Heart right ventricle (tissue), 16 donors: Measurements from ENCODE around the gene MRI1. TPM values are rescaled to one million over a fixed set of nuclear protein-coding genes. Genes with fewer than 3 reads are reported as not detected.
A peak's percentile ranks its signal among the peaks of the same experiment; 100 is the strongest.

ENCODE experiments used
- ATAC-seq, 8 donors: fragments of 200-7000 bp; cut with Tn5 transposase; one replicate each; pipeline ENCODE4 v1.9.1; 2020; ENCODE audit warnings: mild to moderate bottlenecking in 8 of 8, moderate library complexity in 8 of 8, moderate number of reproducible peaks in 1 of 8
- DNase-seq, 2 donors: peaks; one replicate each; pipeline ENCODE4 v3.0.0-alpha.2; 2020
- H3K27ac ChIP-seq, 10 donors: fragments of 200-600 bp; sonication (generic) in 2 of 10; one replicate each; pipeline versions ENCODE4 v1.5.0 to v1.8.0; 2020 to 2022; ENCODE audit warnings: mild to moderate bottlenecking in 3 of 10
- H3K27me3 ChIP-seq, 7 donors: fragments of 200-600 bp; one replicate each; pipeline ENCODE4 v1.8.0; 2021 to 2022; ENCODE audit warnings: mild to moderate bottlenecking in 2 of 7
- H3K36me3 ChIP-seq, 9 donors: fragments of 200-600 bp; sonication (generic) in 1 of 9; one replicate each; pipeline versions ENCODE4 v1.5.0 to v1.8.0; 2020 to 2022; ENCODE audit warnings: mild to moderate bottlenecking in 2 of 9
- H3K4me1 ChIP-seq, 9 donors: fragments of 200-600 bp; sonication (generic) in 1 of 9; one replicate each; pipeline versions ENCODE4 v1.5.0 to v1.8.0; 2020 to 2022; ENCODE audit warnings: mild to moderate bottlenecking in 4 of 9
- H3K4me3 ChIP-seq, 10 donors: fragments of 200-600 bp; sonication (generic) in 2 of 10; one replicate each; pipeline versions ENCODE4 v1.5.0 to v1.8.0; 2020 to 2022; ENCODE audit warnings: mild to moderate bottlenecking in 7 of 10, moderate library complexity in 2 of 10
- H3K9me3 ChIP-seq, 11 donors: fragments of 200-600 bp in 10 of 11; sonication (generic) in 2 of 11; one replicate each; pipeline versions ENCODE4 v1.5.0 to v1.8.0; 2013 to 2022; ENCODE audit warnings: mild to moderate bottlenecking in 2 of 11, control low read depth in 1 of 11, moderate library complexity in 1 of 11
- WGBS, 2 donors: extraction: QIAGEN DNeasy Blood & Tissue Kit; methylation state at CpG; one replicate each; pipeline ENCODE4 v1.1.7; 2013; ENCODE audit warnings: inconsistent platforms in 1 of 2; 5-methylcytosine and 5-hydroxymethylcytosine counted together
- intact Hi-C, 10 donors: fragments of 100-400 bp; cut with DNase I; formaldehyde crosslinking; loops; one replicate each; pipeline versions ENCODE4 v1.11.1 to v1.14.2; 2022
- long read RNA-seq, 3 donors: library from polyadenylated mRNA; unstranded; transcript quantifications; one replicate each; pipeline ENCODE4 v2.0.0, GENCODE V29; 2020 to 2021
- polyA plus RNA-seq, 2 donors: library from polyadenylated mRNA; stranded (reverse); fragments of 200-250 nt; gene quantifications; one replicate each; pipeline ENCODE4 v1.2.3, GENCODE V29; 2013
- total RNA-seq, 10 donors: library from RNA; stranded (reverse); fragmentation: NEBNext Ultra II Directional in 3 of 10; extraction: Animal tissue kit (Norgen Biotek cat#: 25700) in 3 of 10; gene quantifications; one replicate each; pipeline versions ENCODE4 v1.2.1 to v1.2.4, GENCODE V29; 2021 to 2023
- TF ChIP-seq, protein P1 (sequence below), 9 donors: fragments of 200-600 bp; sonication (generic) in 2 of 9; IDR thresholded peaks; one replicate each; pipeline versions ENCODE4 v1.5.0 to v1.8.0; 2021 to 2022; ENCODE audit warnings: antibody characterized with exemption in 9 of 9, mild to moderate bottlenecking in 5 of 9, moderate library complexity in 1 of 9
- donor health status: Arrhythmogenic right ventricular cardiomyopathy.
- donor health status: ischemic (EF 13 %, LVEDD 7.1; RV severe dilation, severe dysfunction).
- donor health status: healthy with polysubstance abuse.
- donor health status: DM: no; HTN: yes; CAD: no.
- donor health status: DM: no; HTN: no; CAD: no.
- donor health status: ischemic (EF 25% LVEDD 6.9; RV normal size, moderate dysfunction).
- donor health status: ischemic (EF 25% LVEDD 5.7; RV mildly dilated, moderate dysfunction).
- donor health status: healthy.
- donor health status: DM: yes; HTN: yes; CAD: no.
- donor health status: Ischemic cardiomyopathy.
- donor health status: ischemic (EF 35%, LVEDD 5.7; RV mildly dilated, moderate dysfunction).
- donor health status: nonischemic (EF 11% LVEDD 7.7; RV severe dilation, severe dysfunction).
- donor health status: DM: yes; HTN: yes; CAD: no.
- donor health status: PGD.
- donor health status: ischemic (EF 29% LVEDD 5.4; RV normal size, mild dysfunction).
- donor health status: nonischemic (EF 23%, LVEDD 6.1; RV moderate dilation, normal function).

The MRI1 gene
- total RNA-seq (10 to 100 TPM in 9 of 10 donors, 1 to 10 TPM in 1; 9.9 to 18.7 (median 13.0) TPM), polyA plus RNA-seq (10 to 100 TPM; 12.5 to 17.0 TPM)
- long read RNA-seq, donor 1, partial matches to known transcripts, result 0 of 9 reads
- long read RNA-seq, donor 1, other reads (novel, unspliced or antisense), result 8 of 9 reads
- long read RNA-seq, donor 2, partial matches to known transcripts, result 3 of 8 reads
- long read RNA-seq, donor 2, other reads (novel, unspliced or antisense), result 5 of 8 reads
- long read RNA-seq, donor 3, partial matches to known transcripts, result 2 of 8 reads
- long read RNA-seq, donor 3, other reads (novel, unspliced or antisense), result 4 of 8 reads

DNA sequence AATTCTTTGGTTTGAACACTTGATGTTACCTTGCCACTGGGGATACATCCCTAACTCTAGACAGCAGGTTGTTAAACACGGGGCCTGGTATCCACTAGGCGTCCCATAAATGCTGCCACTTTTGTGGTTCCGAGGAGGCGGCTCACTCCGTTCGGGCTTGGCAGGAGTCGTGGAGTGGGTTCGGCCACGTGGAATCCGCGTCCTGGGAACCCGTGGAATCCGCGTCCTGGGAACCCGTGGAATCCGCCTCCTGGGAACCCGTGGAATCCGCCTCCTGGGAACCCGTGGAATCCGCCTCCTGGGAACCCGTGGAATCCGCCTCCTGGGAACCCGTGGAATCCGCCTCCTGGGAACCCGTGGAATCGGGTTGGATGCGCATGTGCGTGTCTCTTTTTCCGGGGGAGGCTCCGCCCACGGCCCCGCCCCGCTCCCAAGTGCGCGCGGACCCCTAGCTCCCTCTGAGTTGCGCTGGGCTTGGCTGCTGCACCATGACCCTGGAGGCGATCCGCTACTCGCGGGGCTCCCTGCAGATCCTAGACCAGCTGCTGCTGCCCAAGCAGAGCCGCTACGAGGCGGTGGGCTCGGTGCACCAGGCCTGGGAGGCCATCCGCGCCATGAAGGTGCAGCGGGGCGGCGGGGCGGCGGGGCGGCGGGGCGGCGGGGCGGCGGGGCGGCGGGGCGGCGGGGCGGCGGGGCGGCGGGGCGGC lies at the start of gene MRI1:
Gene MRI1 (plus strand): TSS at position 422 of the 707 bp plus-strand sequence. CDS start 67 bp downstream, at position 489.
- peak within 1 kb of the TSS; percentile 39 to 96 (median 76) for H3K4me3 ChIP-seq
- WGBS, 2 donors, result 2 to 17% methylated on average over 42 to 51 of the region's 67 CpGs
- ATAC-seq, result peak; percentile 80 to 96 (median 90)
- intact Hi-C loops, result loop anchor here in 1 of 10 donors (10.0 kb wide), 1 partner anchor 311 kb away; the partner anchor contains the start of gene MISP3
- peaks cover 0 to 15% (median 10%) of the 10 kb centered on the region in 9 donors for H3K4me1 ChIP-seq
- no peaks in the 10 kb centered on the region for H3K9me3 ChIP-seq
- H3K36me3 ChIP-seq, result peaks cover 0 to 59% (median 33%) of the 10 kb centered on the region in 9 donors
- TF ChIP-seq, protein P1, sequence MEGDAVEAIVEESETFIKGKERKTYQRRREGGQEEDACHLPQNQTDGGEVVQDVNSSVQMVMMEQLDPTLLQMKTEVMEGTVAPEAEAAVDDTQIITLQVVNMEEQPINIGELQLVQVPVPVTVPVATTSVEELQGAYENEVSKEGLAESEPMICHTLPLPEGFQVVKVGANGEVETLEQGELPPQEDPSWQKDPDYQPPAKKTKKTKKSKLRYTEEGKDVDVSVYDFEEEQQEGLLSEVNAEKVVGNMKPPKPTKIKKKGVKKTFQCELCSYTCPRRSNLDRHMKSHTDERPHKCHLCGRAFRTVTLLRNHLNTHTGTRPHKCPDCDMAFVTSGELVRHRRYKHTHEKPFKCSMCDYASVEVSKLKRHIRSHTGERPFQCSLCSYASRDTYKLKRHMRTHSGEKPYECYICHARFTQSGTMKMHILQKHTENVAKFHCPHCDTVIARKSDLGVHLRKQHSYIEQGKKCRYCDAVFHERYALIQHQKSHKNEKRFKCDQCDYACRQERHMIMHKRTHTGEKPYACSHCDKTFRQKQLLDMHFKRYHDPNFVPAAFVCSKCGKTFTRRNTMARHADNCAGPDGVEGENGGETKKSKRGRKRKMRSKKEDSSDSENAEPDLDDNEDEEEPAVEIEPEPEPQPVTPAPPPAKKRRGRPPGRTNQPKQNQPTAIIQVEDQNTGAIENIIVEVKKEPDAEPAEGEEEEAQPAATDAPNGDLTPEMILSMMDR (IDR thresholded peaks at IDR 0.05), result no peak
- peak within 1 kb of the TSS; percentile 43 to 81 (median 69) for H3K27ac ChIP-seq
- DNase-seq, result peak; percentile 83 to 84
- H3K27me3 ChIP-seq, result no peaks in the 10 kb centered on the region

DNA sequence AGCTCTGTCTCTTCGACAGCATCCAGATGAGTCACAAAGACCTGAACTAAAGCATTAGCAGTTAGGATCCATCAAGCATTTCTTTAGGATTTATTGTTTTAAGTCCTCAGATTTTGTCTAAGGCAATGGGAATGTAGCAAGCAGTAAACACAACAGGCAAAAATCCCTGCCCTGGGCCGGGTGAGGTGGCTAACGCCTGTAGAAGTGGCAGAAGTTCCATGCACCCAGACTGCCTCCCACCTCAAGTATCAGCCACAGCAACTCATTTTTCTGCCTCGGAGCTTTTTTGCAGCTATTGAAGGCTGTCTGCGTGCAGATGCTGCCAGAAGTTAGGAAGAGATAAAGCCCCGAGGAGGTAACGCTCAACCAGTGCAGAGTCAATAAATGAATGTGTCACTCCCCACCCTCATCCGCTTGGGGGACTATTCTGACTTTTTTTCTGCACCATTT lies 47.1 kb upstream of the MRI1 start:
- no peak for ATAC-seq
- no peak for DNase-seq
- Histone ChIP-seq H3K27me3 (peaks cover 0 to 36% (median 5%) of the 10 kb centered on the region in 7 donors), H3K27ac (no peak overlapping the region), H3K4me1 (peaks cover 0 to 11% (median 0%) of the 10 kb centered on the region in 9 donors), H3K36me3 (no peaks in the 10 kb centered on the region), H3K4me3 (no peak overlapping the region), H3K9me3 (peaks cover 0 to 17% (median 0%) of the 10 kb centered on the region in 11 donors)
- TF ChIP-seq, protein P1 (IDR thresholded peaks at IDR 0.05), result no peak
- intact Hi-C loops, result loop anchor here in 4 of 10 donors (2.0 to 10.0 kb wide), 4 partner anchors 116 to 442 kb away; no protein-coding TSS in a partner anchor
- 39 to 50% methylated on average over 8 of the region's 8 CpGs for WGBS, 2 donors

DNA sequence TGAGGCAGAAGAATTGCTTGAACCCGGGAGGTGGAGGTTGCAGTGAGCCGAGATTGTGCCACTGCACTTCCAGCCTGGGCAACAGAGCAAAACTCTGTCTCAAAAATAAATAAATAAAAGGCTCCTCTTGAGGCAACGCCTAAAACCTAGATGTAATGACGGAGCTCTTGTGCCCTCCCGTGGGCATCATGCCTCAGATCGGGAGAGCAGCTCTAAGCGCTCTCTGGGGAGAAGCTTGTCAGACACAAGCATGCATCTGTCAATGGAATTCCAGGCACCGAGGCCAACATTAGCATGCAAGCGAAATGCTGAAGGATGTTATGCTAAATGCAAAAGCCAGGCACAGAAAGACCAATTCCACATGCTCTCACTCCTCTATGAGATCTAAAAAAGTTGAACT lies 45.6 kb upstream of the MRI1 start:
- Histone ChIP-seq H3K4me1 (no peaks in the 10 kb centered on the region), H3K27me3 (peaks cover 0 to 35% (median 5%) of the 10 kb centered on the region in 7 donors), H3K27ac (no peak overlapping the region), H3K4me3 (no peak overlapping the region), H3K36me3 (no peaks in the 10 kb centered on the region), H3K9me3 (peaks cover 0 to 16% (median 0%) of the 10 kb centered on the region in 11 donors)
- TF ChIP-seq, protein P1 (IDR thresholded peaks at IDR 0.05), result peak in 8 of 9 donors; percentile 16 to 62 (median 48)
- 25 to 26% methylated on average over 9 of the region's 9 CpGs for WGBS, 2 donors
- intact Hi-C loops, result loop anchor here in 5 of 10 donors (1.0 to 10.0 kb wide), 6 partner anchors 120 to 444 kb away; no protein-coding TSS in a partner anchor
- ATAC-seq (peak in 7 of 8 donors; percentile 60 to 84 (median 80)), DNase-seq (peak in 1 of 2 donors; percentile 37)

DNA sequence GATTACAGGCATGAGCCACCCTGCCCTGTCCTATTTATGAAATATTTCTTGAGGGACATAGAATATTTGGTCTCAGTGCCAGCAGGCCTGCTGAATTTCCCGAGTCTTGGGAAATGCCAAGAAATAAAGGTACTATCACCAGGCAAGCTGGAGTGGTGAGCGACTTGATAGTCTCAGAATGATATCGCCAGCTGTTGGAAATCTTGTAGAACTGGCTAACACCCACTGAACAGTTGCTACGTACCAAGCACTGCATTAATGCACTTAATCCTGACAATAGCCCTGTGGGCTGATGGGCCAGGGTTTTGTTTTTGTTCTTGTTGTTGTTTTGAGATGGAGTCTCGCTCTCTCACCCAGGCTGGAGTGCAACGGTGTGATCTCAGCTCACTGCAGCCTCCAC lies 42.2 kb upstream of the MRI1 start:
- DNase-seq, result no peak
- WGBS, 2 donors, result 82 to 84% methylated on average over 6 of the region's 6 CpGs
- no peak for ATAC-seq
- Histone ChIP-seq H3K27me3 (peaks cover 0 to 24% (median 0%) of the 10 kb centered on the region in 7 donors), H3K4me3 (no peak overlapping the region), H3K36me3 (no peaks in the 10 kb centered on the region), H3K27ac (no peak overlapping the region), H3K9me3 (no peaks in the 10 kb centered on the region), H3K4me1 (no peaks in the 10 kb centered on the region)
- TF ChIP-seq, protein P1 (IDR thresholded peaks at IDR 0.05), result no peak
- intact Hi-C loops, result loop anchor here in 5 of 10 donors (1.0 to 10.0 kb wide), 4 partner anchors 125 to 747 kb away; no protein-coding TSS in a partner anchor
